Measurements from ENCODE around the gene SHISA8.

DNA sequence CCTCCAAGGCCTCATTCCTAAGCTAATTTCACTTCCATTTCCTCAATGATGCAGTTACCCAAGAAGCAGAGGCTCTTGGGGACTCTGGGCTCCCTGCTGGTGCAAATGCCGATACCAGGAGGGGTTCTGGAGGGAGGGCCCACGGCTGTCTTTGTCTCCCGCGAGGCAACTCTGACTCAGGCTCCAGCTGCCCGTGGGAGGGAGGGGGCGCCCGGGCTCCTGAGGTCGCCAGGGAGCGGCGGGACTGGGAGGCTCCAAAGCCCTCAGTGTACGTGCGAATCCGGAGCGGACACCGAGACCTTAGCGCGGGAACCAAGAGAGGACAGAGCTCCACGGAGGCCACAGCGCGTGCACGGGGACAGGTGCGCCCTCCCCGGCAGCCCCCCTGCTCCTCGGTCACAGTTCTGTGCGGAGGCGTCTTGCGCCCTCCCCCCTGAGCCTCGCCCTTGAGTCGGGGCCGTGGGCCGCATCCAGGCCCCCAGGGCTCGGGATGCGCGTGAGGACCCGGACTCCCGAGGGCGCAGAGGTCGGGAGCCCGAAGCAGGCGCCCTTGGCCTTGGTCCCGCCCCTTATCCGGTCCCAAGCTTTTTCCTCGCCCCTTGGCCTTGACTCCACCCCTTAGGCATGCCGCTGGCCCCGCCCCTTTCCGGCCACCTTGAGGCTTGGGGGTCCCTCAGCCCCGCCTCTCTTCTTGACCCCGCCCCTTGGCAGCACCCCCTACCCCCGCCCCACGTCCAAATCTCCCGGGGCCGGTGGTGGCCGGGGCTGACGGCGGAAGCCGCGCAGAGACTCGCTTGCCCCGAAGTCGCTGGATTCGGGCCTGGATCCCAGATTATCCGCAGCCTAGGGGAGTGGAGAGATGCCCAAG lies 4.7 kb upstream of the SHISA8 start:
- TF ChIP-seq, protein P1, sequence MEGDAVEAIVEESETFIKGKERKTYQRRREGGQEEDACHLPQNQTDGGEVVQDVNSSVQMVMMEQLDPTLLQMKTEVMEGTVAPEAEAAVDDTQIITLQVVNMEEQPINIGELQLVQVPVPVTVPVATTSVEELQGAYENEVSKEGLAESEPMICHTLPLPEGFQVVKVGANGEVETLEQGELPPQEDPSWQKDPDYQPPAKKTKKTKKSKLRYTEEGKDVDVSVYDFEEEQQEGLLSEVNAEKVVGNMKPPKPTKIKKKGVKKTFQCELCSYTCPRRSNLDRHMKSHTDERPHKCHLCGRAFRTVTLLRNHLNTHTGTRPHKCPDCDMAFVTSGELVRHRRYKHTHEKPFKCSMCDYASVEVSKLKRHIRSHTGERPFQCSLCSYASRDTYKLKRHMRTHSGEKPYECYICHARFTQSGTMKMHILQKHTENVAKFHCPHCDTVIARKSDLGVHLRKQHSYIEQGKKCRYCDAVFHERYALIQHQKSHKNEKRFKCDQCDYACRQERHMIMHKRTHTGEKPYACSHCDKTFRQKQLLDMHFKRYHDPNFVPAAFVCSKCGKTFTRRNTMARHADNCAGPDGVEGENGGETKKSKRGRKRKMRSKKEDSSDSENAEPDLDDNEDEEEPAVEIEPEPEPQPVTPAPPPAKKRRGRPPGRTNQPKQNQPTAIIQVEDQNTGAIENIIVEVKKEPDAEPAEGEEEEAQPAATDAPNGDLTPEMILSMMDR (IDR thresholded peaks at IDR 0.05; ENCODE audit: poor library complexity) = no peak
- no peak for TF ChIP-seq EZH2phosphoT487 (IDR thresholded peaks at IDR 0.05; ENCODE audit: low read depth, severe bottlenecking, unreplicated experiment)
